ENCODE data around the gene KLF7.

The KLF7 gene

DNA sequence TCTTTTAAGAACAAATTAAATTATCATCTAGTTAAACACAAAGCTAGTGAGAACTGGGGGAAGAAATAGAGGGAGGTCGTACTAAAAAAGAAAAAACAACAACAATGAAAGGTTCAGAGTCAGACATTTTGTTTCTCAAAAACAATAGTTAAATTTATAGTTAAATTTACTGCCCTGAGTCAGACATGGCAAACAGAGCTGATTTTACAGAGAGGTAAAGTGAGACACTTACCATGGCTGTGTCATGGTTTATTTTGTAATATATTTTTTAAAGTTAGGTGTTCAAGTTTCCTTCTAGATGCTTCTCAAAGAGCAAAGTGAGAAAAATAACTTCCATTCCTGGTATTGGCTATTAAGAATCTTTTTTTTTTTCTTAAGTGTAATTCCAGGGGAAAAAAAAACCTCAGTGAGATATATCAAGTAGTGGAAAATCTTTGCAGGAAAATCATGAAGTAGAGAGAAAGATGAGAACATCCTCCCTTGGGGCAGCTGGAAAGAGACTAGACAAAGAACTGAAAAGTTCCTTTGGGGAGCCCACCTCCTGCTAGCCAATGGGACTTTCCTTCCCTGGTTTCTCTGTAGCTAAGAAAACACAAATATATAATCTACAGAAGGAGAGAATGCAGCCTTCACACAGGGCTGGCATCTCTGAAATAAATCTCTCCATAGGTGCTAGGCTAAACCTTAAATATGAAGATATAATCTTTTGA, 12.3 kb downstream of the KLF7 start:
- no peak for DNase-seq (ENCODE audit: low read depth, low spot score)
- no peak overlapping the region for H3K4me3 ChIP-seq (ENCODE audit: low read length)

DNA sequence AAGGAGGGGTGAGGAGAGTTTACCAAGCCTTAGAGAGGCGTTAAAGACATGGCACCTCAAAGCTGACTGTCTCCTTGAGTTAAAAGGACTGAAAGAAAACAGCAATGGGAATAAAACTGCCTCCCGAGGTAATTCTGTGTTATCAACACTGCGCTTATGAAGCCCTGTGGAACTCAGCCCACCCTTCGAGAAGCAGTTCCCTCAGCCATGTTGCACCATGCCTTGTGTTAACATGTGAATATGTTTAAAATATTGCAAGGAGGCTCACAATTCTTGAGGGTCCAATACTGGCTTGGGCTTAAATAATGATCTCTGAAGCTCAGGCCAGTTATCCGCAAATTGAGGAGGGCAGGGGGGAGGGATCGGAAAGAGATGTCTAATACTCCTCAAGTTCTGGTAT, 14.7 kb downstream of the KLF7 start:
- no peak overlapping the region for H3K4me3 ChIP-seq (ENCODE audit: low read length)
- DNase-seq (ENCODE audit: low read depth, low spot score): no peak

- H3K4me3 ChIP-seq (ENCODE audit: low read length): no peak overlapping the region
- no peak for DNase-seq (ENCODE audit: low read depth, low spot score)
Measured at GRCh38 chr2:207150284-207150683, 15.5 kb downstream of the KLF7 start.

DNA sequence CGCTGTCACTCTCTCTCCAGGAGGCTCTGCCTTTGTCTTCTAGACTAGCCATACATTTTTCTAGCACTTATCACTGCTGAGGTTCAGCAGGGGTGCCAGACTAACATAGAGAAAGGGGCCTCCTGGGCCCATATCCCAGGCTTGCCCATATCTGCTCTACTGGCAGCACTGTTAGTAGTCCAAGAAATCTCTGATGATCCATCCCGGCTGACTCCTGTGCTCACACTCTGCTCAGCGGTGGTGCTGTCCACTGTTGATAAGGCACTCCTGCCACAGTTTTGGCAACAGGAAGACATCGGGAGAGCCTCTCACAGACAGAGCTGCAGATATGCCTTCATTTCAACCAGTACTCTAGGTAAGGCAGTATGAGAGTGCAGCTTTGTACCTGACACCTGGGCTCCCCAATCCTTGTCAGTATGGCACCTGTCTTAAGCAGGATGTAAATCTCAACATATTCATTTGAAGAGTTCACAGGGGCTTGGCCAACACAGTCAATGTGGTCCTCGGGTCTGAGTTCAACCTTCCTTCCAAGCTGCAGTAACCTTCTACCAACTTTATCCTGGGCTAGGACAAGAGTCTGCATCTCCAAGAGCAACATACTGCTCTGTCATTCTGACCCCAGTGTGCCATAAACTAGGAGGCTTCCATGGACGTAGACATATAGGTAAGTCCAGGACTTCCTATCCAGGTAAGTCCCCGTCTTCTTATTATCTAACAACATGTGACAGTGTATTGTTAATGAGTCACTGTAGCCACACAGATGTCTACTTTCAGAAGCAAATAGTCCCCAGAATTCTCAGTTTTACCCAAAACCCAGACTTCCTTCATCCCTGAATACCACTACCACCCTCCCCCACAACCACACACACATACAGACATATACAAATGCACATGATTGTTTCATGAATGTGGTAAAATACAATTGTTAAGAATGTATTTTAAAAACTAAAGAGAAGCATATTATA, 16.2 kb downstream of the KLF7 start:
- H3K4me3 ChIP-seq (ENCODE audit: low read length): no peak overlapping the region
- DNase-seq (ENCODE audit: low read depth, low spot score): no peak

DNA sequence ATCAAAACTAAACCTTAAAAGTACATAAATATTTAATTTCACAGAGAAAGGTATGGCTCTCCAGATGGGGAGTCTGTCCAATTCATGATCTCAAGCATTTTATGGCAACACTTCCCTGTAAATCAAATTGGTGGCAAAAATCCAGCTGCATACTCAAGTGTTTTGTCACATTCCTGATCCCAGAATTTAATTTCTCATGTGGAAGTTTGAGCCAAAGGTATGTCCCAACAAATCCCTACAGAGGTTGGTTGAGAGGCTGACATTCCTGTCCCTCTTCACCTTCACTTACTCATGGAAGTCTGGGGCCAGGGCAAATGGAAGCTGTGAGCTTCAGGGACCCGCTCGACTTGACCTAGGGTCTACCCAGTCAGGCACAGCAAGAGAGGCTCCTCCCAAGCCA, 17.7 kb downstream of the KLF7 start:
- no peak overlapping the region for H3K4me3 ChIP-seq (ENCODE audit: low read length)
- DNase-seq (ENCODE audit: low read depth, low spot score): no peak

- no peak for DNase-seq (ENCODE audit: low read depth, low spot score)
Measured at GRCh38 chr2:207144173-207144785, 21.5 kb downstream of the KLF7 start.

GRCh38 chr2:207143215-207144172, 22.3 kb downstream of the KLF7 start:
- peak overlapping the region; percentile 26 for H3K4me3 ChIP-seq (ENCODE audit: low read length)
- no peak for DNase-seq (ENCODE audit: low read depth, low spot score)

More at GRCh38 chr2:207144173-207144785, 21.5 kb downstream of the KLF7 start:
- no peak overlapping the region for H3K4me3 ChIP-seq (ENCODE audit: low read length)

- DNase-seq (ENCODE audit: low read depth, low spot score): no peak
- no peak overlapping the region for H3K4me3 ChIP-seq (ENCODE audit: low read length)
Measured at GRCh38 chr2:207142461-207142860, 23.3 kb downstream of the KLF7 start.

- DNase-seq (ENCODE audit: low read depth, low spot score): no peak
- no peak overlapping the region for H3K4me3 ChIP-seq (ENCODE audit: low read length)
Measured at GRCh38 chr2:207141386-207141785, 24.4 kb downstream of the KLF7 start.

- no peak overlapping the region for H3K4me3 ChIP-seq (ENCODE audit: low read length)
- no peak for DNase-seq (ENCODE audit: low read depth, low spot score)
Measured at GRCh38 chr2:207140265-207140664, 25.5 kb downstream of the KLF7 start.

- H3K4me3 ChIP-seq (ENCODE audit: low read length): no peak overlapping the region
- DNase-seq (ENCODE audit: low read depth, low spot score): no peak
Measured at GRCh38 chr2:207139552-207139951, 26.2 kb downstream of the KLF7 start.

- no peak overlapping the region for H3K4me3 ChIP-seq (ENCODE audit: low read length)
- no peak for DNase-seq (ENCODE audit: low read depth, low spot score)
Measured at GRCh38 chr2:207138627-207139297, 27.0 kb downstream of the KLF7 start.

DNA sequence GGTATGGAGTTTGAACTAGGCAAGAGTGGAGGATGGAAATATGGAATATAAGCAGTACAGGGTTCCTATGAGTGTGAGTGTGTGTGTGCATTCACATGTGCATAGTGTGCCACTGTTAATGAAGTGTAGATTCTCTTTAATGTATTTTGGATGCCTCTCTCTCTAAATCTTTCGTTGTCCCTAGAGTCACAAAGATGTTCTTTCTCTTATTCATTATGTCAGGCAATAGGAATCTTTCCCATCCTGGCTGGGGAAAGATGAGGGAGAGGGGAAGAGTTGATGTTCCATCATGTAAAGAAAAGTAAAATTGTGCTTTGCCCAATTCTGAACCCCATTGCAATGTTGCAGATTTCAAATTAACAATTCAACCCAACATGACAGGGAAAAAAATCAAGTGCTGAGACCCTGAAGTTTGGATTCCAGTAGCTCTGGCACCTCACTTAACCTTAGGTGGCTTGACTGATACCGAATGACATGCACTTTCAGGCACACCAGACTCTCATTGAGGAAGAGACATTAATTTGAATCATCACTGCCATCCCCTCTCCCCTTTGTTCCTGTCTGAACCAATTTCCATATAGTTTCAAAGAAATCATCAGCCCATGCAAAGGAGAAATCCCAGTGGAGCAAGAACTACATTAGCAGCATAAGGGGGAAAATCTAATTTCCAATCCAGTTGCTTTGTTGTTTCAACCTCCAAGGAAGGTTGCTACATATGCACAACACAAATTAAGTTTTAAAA, 28.0 kb downstream of the KLF7 start:
- DNase-seq (ENCODE audit: low read depth, low spot score): no peak
- no peak overlapping the region for H3K4me3 ChIP-seq (ENCODE audit: low read length)

DNA sequence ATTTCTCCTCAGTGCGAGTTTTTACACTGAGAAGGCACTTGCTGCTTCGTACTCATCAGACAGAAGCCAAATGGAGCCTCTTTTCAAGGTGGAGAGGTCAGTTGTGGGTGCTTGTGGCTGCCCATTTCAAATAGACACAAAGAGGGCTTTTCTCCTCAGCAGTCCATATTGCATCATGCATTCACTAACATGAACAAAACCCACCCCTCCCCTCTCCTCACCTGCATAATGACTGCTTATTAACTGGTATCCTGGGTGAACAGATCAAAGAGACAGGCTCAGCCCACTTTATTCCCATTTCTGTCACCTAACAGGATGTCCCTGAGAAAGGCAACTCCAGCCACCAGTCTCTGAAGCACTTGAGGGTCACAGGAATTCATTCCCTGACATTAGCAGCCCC, 28.9 kb downstream of the KLF7 start:
- no peak for DNase-seq (ENCODE audit: low read depth, low spot score)

GRCh38 chr2:207135801-207136457, 29.8 kb downstream of the KLF7 start:
- DNase-seq (ENCODE audit: low read depth, low spot score): no peak
- H3K4me3 ChIP-seq (ENCODE audit: low read length): no peak overlapping the region

More for the DNA sequence above, 28.9 kb downstream of the KLF7 start:
- no peak overlapping the region for H3K4me3 ChIP-seq (ENCODE audit: low read length)

DNA sequence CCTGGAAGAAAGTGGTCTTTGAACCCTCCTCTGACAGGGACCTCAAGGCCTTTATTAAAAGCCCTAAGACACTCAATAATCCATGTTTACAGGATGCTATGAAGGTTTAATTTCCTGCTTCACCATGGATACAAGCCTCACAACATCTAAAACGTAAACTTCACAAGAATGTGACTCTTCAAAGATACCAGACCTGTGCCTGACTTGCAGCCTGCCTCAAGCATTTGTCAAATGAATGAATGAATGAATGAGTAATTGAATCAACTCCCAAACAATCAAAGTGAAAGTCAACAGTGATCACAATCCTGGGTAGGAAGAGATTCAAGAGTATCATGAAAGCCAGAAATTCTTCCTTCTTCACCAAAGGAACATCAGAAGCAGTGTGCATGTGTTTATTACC, 30.4 kb downstream of the KLF7 start:
- no peak overlapping the region for H3K4me3 ChIP-seq (ENCODE audit: low read length)
- DNase-seq (ENCODE audit: low read depth, low spot score): no peak

DNA sequence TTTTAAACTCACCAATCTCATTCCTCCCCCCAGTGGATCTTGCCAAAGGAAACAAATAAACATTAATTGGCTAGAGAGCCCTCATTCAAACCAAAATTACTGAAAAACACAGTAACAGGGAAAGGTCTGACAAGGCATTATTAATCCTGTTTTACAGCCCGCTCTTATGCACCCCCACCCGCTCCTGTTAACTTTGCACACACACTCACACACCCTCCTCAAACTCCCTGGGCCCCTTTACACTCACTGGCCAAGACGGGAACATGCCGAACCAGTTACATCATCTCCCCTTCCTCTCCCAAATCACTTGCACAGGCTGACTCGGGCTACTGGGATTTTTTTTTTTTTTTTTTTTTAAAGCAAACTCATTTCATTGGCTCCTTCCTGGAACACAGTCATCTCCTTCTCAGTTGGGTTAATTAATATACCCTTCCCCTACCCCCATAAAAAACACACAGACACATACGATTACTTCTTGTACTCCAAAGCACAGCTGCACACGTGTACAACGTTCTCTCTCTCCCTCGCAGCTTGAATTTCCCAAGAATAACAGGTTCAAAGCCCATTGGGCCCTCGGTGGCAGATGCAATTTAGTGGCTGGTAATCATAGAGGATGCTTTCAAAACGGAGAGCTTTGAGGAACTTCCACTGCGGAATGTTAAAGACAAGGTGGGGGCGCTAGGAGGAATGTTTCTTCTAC, 31.8 kb downstream of the KLF7 start:
- DNase-seq (ENCODE audit: low read depth, low spot score): no peak
- no peak overlapping the region for H3K4me3 ChIP-seq (ENCODE audit: low read length)
